ENCODE measurements around the gene TBC1D2B.

TBC1D2B gene

DNA sequence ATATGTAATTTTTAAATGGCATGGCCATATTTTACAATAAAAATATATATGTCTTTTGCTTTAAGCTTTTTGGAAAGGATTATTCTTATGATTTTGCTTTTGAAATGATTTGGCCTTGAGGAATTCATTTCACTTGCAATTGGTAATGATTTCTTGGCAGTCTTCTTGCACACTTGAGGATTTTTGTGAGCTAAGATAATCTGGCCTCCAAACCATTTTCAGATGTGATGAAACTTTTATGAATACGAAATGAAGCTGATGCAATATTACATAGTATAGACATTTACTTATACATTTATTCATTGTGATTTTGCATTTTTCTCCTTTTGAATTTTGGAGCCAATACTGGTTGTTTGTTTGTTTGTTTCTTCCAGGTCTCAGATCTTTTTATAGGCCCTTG lies 8.4 kb upstream of the TBC1D2B start:
- no peaks in the 10 kb centered on the region for H3K9me3 ChIP-seq (ENCODE audit: control insufficient read depth, insufficient read depth, low read depth, low read length)
- ChIA-PET POLR2A (no interaction called here), CTCF (interaction anchor here (0.6 to 1.4 kb wide), 4 partner anchors 10 to 126 kb away, joined by 3 to 7 read pairs (median 4); no protein-coding TSS in a partner anchor)
- no peak overlapping the region for H3K27ac ChIP-seq (ENCODE audit: extremely low read depth, low read depth, low read length)
- TF ChIP-seq, protein P1, sequence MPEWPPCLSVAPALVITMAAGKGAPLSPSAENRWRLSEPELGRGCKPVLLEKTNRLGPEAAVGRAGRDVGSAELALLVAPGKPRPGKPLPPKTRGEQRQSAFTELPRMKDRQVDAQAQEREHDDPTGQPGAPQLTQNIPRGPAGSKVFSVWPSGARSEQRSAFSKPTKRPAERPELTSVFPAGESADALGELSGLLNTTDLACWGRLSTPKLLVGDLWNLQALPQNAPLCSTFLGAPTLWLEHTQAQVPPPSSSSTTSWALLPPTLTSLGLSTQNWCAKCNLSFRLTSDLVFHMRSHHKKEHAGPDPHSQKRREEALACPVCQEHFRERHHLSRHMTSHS (tag by site-specific recombination; IDR thresholded peaks at IDR 0.05), result no peak
- TF ChIP-seq BCL11B (tag by site-specific recombination; IDR thresholded peaks at IDR 0.05; ENCODE audit: low read depth) (no peak), ZNF785 (tag by site-specific recombination; IDR thresholded peaks at IDR 0.05) (no peak), ZNF423 (tag by site-specific recombination; IDR thresholded peaks at IDR 0.05) (no peak), IKZF3 (tag by site-specific recombination; IDR thresholded peaks at IDR 0.05) (no peak), ZNF2 (tag by site-specific recombination; IDR thresholded peaks at IDR 0.05) (no peak), ZNF324 (tag by site-specific recombination; IDR thresholded peaks at IDR 0.05) (no peak), HOXD13 (CRISPR knock-in tag; IDR thresholded peaks at IDR 0.05; ENCODE audit: borderline replicate concordance) (no peak), GLI4 (tag by site-specific recombination; IDR thresholded peaks at IDR 0.05) (no peak), ZNF610 (tag by site-specific recombination; IDR thresholded peaks at IDR 0.05; ENCODE audit: borderline replicate concordance) (no peak), ZNF121 (tag by site-specific recombination; IDR thresholded peaks at IDR 0.05) (no peak), ZNF146 (tag by site-specific recombination; IDR thresholded peaks at IDR 0.05) (no peak), ZBTB20 (tag by site-specific recombination; IDR thresholded peaks at IDR 0.05) (no peak), ZNF133 (tag by site-specific recombination; IDR thresholded peaks at IDR 0.05) (no peak), BCL11A (tag by site-specific recombination; IDR thresholded peaks at IDR 0.05; ENCODE audit: low read depth) (no peak), KLF10 (tag by site-specific recombination; IDR thresholded peaks at IDR 0.05) (no peak), ZNF518A (tag by site-specific recombination; conservative IDR thresholded peaks at IDR 0.05; ENCODE audit: low read depth) (no peak), ZNF350 (tag by site-specific recombination; IDR thresholded peaks at IDR 0.05) (no peak)
- TF ChIP-seq, protein P2, sequence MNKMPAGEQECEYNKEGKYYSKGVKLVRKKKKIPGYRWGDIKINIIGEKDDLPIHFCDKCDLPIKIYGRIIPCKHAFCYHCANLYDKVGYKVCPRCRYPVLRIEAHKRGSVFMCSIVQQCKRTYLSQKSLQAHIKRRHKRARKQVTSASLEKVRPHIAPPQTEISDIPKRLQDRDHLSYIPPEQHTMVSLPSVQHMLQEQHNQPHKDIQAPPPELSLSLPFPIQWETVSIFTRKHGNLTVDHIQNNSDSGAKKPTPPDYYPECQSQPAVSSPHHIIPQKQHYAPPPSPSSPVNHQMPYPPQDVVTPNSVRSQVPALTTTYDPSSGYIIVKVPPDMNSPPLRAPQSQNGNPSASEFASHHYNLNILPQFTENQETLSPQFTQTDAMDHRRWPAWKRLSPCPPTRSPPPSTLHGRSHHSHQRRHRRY (tag by site-specific recombination; IDR thresholded peaks at IDR 0.05), result no peak
- TF ChIP-seq, protein P3, sequence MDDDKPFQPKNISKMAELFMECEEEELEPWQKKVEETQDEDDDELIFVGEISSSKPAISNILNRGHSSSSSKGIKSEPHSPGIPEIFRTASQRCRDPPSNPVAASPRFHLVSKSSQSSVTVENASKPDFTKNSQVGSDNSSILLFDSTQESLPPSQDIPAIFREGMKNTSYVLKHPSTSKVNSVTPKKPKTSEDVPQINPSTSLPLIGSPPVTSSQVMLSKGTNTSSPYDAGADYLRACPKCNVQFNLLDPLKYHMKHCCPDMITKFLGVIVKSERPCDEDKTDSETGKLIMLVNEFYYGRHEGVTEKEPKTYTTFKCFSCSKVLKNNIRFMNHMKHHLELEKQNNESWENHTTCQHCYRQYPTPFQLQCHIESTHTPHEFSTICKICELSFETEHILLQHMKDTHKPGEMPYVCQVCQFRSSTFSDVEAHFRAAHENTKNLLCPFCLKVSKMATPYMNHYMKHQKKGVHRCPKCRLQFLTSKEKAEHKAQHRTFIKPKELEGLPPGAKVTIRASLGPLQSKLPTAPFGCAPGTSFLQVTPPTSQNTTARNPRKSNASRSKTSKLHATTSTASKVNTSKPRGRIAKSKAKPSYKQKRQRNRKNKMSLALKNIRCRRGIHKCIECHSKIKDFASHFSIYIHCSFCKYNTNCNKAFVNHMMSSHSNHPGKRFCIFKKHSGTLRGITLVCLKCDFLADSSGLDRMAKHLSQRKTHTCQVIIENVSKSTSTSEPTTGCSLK (tag by site-specific recombination; IDR thresholded peaks at IDR 0.05), result no peak
- H3K4me3 ChIP-seq (ENCODE audit: low read depth, low read length), result no peak overlapping the region
- no peaks in the 10 kb centered on the region for H3K4me1 ChIP-seq (ENCODE audit: control insufficient read depth, insufficient read depth, low read length)
- no peaks in the 10 kb centered on the region for H3K36me3 ChIP-seq (ENCODE audit: control insufficient read depth in 2 of 2, insufficient read depth in 1 of 2, low read length in 2 of 2)

Data from HEK293 (cell line).